Left lung (tissue), 10 donors: ENCODE data around the gene GPD2. TPM values are rescaled to one million over a fixed set of nuclear protein-coding genes. Genes with fewer than 3 reads are reported as not detected.

Experiments used
- ATAC-seq: fragments of 200-7000 bp; cut with Tn5 transposase; one replicate; pipeline ENCODE4 v1.9.1; 2020; ENCODE audit warnings: moderate library complexity
- DNase-seq, 4 donors: peaks; one replicate each; pipeline ENCODE4 v3.0.0-alpha.2; 2013 to 2020
- H3K27ac ChIP-seq, 2 donors: fragments of 200-600 bp; sonication (generic) in 1 of 2; one replicate each; pipeline versions ENCODE4 v1.5.0 to v1.8.0; 2020 to 2021
- H3K27me3 ChIP-seq, 2 donors: fragments of 200-600 bp; sonication (generic) in 1 of 2; one replicate each; pipeline versions ENCODE4 v1.5.0 to v1.8.0; 2020 to 2021
- H3K36me3 ChIP-seq, 2 donors: fragments of 200-600 bp; sonication (generic) in 1 of 2; one replicate each; pipeline versions ENCODE4 v1.5.0 to v1.8.0; 2020 to 2021
- H3K4me1 ChIP-seq, 2 donors: fragments of 200-600 bp; one replicate each; pipeline ENCODE4 v1.8.0; 2021
- H3K4me3 ChIP-seq, 2 donors: fragments of 200-600 bp; sonication (generic) in 1 of 2; one replicate each; pipeline versions ENCODE4 v1.5.0 to v1.8.0; 2020 to 2021; ENCODE audit warnings: mild to moderate bottlenecking in 1 of 2
- H3K9me3 ChIP-seq, 2 donors: fragments of 200-600 bp; sonication (generic) in 1 of 2; one replicate each; pipeline versions ENCODE4 v1.5.0 to v1.8.0; 2020 to 2021
- CTCF ChIP-seq, 2 donors: fragments of 200-600 bp; sonication (generic) in 1 of 2; IDR thresholded peaks; one replicate each; pipeline versions ENCODE4 v1.5.0 to v1.8.0; 2021; ENCODE audit warnings: antibody characterized with exemption in 2 of 2
- intact Hi-C, 2 donors: fragments of 100-400 bp; cut with DNase I; formaldehyde crosslinking; loops; one replicate each; pipeline versions ENCODE4 v1.11.2 to v1.14.2; 2022
- polyA plus RNA-seq, 6 donors: library from polyadenylated mRNA; unstranded; fragments of 120-200 nt; gene quantifications; one replicate each; pipeline ENCODE4 v1.2.1, GENCODE V29; 2013; ENCODE audit not compliant: insufficient read length in 6 of 6
- total RNA-seq, 2 donors: library from RNA; stranded (reverse); fragmentation: NEBNext Ultra II Directional; extraction: Animal tissue kit (Norgen Biotek cat#: 25700); gene quantifications; one replicate each; pipeline ENCODE4 v1.2.1, GENCODE V29; 2021
- donor health status: DM: no; HTN: yes; CAD: no.
- donor health status: DM: no; HTN: no; CAD: no.

Gene GPD2
- total and polyA plus RNA-seq, 8 donors, result 23.7 to 44.3 (median 26.8) TPM

DNA sequence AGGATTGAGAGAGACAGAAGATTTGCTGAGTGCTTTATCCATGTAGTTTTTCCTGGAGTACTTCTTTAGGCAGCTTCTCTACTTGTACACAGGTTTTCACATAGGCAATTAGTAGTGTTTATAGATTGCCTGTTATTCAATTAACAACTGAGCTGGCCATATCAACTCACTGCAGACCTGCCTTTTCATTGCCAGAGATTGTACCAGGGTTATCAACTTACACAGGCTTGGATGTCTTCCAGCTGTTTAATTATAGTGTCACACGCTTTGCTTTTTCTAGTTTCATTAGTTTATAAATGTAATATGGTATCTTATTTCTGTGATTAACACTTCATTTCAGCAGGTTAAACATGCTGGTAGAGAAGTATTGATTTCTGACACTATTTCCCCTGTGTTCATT lies 125.9 kb downstream of the GPD2 start:
- no peaks in the 10 kb centered on the region for H3K4me1 ChIP-seq
- H3K36me3 ChIP-seq, result peaks cover 0 to 26% of the 10 kb centered on the region in 2 donors
- H3K27me3 ChIP-seq, result no peaks in the 10 kb centered on the region
- ATAC-seq, result no peak
- intact Hi-C loops, result no loop called here
- DNase-seq, result no peak
- H3K4me3 ChIP-seq, result no peak overlapping the region
- no peak overlapping the region for H3K27ac ChIP-seq
- no peak for TF ChIP-seq CTCF (IDR thresholded peaks at IDR 0.05)
- no peaks in the 10 kb centered on the region for H3K9me3 ChIP-seq

DNA sequence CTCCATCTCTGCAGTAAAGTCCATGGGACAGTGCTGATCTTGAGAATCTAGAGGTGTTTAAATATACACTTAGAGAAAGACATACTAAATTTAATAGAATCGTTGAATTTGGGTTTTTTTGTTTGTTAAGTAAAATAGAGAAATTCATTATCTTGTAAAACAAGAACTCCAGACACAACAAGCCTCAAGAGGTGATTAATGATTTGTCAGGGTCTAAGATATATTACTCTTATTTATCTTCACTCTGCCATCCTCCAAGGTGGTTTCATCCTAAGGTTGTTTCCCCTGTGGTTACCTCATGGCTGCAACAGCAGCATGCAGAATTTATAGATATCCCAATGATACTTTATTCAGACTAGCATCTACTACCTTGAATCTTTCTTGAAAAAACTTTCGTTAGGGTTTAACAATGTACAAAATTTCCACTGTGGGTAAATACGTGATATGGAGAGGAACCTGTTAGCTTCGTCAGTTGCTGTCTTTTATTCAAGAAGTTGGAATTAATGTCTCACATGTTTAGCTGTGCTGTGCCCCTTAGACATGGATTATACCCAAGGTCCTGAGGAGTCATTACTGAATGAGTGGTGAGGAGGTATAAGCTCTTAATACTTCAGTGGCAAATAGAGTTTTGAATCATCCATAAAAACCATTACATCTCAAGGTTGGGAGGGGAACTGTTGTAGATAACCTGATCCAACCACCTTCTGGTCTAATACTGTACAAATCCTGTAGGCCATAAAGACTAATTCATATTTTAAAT lies 128.0 kb downstream of the GPD2 start:
- peaks cover 0 to 14% of the 10 kb centered on the region in 2 donors for H3K36me3 ChIP-seq
- no peak overlapping the region for H3K27ac ChIP-seq
- no peak for TF ChIP-seq CTCF (IDR thresholded peaks at IDR 0.05)
- no peak overlapping the region for H3K4me3 ChIP-seq
- ATAC-seq (no peak), DNase-seq (no peak)
- no peaks in the 10 kb centered on the region for H3K27me3 ChIP-seq
- intact Hi-C loops, result no loop called here
- no peaks in the 10 kb centered on the region for H3K9me3 ChIP-seq
- H3K4me1 ChIP-seq, result no peaks in the 10 kb centered on the region

GRCh38 chr2:156565066-156565710 lies 129.0 kb downstream of the GPD2 start:
- Histone ChIP-seq H3K36me3 (peaks cover 0 to 21% of the 10 kb centered on the region in 2 donors), H3K4me3 (no peak overlapping the region), H3K4me1 (no peaks in the 10 kb centered on the region), H3K27ac (no peak overlapping the region), H3K27me3 (no peaks in the 10 kb centered on the region), H3K9me3 (no peaks in the 10 kb centered on the region)
- no peak for DNase-seq
- no peak for ATAC-seq
- intact Hi-C loops, result no loop called here
- TF ChIP-seq CTCF (IDR thresholded peaks at IDR 0.05), result no peak

- no peak for ATAC-seq
- no peak for TF ChIP-seq CTCF (IDR thresholded peaks at IDR 0.05)
- H3K4me1 ChIP-seq, result no peaks in the 10 kb centered on the region
- no peak overlapping the region for H3K27ac ChIP-seq
- H3K9me3 ChIP-seq, result no peaks in the 10 kb centered on the region
- no peaks in the 10 kb centered on the region for H3K27me3 ChIP-seq
- no peak for DNase-seq
- intact Hi-C loops, result no loop called here
- no peak overlapping the region for H3K4me3 ChIP-seq
- H3K36me3 ChIP-seq, result peaks cover 0 to 55% of the 10 kb centered on the region in 2 donors
Observed at GRCh38 chr2:156573710-156574109, 137.5 kb downstream of the GPD2 start.

GRCh38 chr2:156574112-156574511 lies 137.9 kb downstream of the GPD2 start:
- H3K4me1 ChIP-seq, result no peaks in the 10 kb centered on the region
- no peaks in the 10 kb centered on the region for H3K27me3 ChIP-seq
- TF ChIP-seq CTCF (IDR thresholded peaks at IDR 0.05), result no peak
- intact Hi-C loops, result no loop called here
- DNase-seq (no peak), ATAC-seq (no peak)
- peaks cover 0 to 54% of the 10 kb centered on the region in 2 donors for H3K36me3 ChIP-seq
- no peak overlapping the region for H3K27ac ChIP-seq
- H3K9me3 ChIP-seq, result no peaks in the 10 kb centered on the region
- H3K4me3 ChIP-seq, result no peak overlapping the region
